Stimulated activated CD4-positive, alpha-beta T cell treated with anti-CD3 and anti-CD28 coated beads, Interleukin-1b, Interleukin-23, amount 100 ng/mL, for 1 hour (primary cell): ENCODE results near the gene LIN28A.
"Not testable (repeated sequence)": the region's sequence is repeated elsewhere in the genome, so short reads cannot be mapped to it uniquely, and the experiment has no call there.

Experiments
- DNase-seq, 2 donors: peaks; one replicate each; pipeline ENCODE4 v3.0.0-alpha.2; 2020; ENCODE audit warnings: low read depth in 2 of 2

LIN28A gene, protein sequence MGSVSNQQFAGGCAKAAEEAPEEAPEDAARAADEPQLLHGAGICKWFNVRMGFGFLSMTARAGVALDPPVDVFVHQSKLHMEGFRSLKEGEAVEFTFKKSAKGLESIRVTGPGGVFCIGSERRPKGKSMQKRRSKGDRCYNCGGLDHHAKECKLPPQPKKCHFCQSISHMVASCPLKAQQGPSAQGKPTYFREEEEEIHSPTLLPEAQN

DNA sequence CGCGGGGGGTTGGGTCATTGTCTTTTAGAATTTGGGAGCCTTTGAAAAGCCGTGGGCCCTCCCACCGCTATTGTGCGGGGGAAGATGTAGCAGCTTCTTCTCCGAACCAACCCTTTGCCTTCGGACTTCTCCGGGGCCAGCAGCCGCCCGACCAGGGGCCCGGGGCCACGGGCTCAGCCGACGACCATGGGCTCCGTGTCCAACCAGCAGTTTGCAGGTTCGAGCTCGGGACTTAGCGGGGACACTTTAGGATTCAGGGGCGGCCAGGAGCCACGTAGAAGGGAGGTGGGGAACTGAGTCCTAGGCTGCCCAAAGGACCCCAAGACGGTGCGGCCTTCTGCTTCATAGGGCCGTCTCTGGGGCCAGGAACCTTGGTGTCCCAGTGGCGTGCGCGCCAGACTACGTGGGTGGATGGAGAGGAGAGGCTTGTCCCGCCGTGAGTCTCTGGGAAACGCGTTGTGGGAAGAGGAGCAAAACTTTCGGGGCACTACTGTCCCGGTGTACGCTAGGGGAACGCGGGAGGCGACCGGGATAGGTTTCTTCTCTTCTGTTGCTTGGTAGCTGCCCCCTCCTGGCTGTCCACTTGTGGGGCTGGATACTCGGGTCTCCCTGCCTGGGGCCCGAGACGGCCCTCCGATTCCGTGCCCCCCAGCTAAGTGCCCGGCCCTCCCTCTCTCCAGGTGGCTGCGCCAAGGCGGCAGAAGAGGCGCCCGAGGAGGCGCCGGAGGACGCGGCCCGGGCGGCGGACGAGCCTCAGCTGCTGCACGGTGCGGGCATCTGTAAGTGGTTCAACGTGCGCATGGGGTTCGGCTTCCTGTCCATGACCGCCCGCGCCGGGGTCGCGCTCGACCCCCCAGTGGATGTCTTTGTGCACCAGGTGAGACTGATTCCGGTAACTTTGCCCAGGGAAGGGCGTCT, at the start of gene LIN28A:
Gene LIN28A (plus strand): TSS at position 112 of the 918 bp plus-strand sequence. CDS start 75 bp downstream, at position 187.
- DNase-seq = no peak

- no peak for DNase-seq
Measured at GRCh38 chr1:26361605-26362122, 49.0 kb upstream of the LIN28A start.

- DNase-seq = no peak
Measured at GRCh38 chr1:26362331-26362730, 48.3 kb upstream of the LIN28A start.

GRCh38 chr1:26363549-26364448, 46.8 kb upstream of the LIN28A start:
- DNase-seq = peak; percentile 73 to 74

DNA sequence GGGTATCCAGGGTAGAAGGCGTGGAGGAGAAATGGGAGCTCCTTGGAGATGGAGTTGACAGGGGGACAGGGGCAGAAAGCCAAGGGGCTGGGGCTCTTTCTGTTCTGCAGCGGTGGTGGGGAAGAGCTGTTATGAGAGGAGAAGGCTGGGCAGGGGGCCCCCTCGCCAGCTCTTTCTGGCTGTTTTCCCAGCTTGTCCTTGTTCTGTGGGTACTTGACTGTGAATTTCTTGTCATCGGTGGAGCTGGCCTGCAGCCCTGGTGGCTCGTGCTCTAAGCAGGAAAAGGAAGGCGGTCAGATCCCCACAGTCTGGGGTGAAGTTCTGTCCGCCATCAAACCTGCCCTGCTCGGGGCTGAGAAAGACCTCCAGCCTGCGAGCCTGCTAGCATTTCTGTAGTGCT, 45.7 kb upstream of the LIN28A start:
- no peak for DNase-seq

DNA sequence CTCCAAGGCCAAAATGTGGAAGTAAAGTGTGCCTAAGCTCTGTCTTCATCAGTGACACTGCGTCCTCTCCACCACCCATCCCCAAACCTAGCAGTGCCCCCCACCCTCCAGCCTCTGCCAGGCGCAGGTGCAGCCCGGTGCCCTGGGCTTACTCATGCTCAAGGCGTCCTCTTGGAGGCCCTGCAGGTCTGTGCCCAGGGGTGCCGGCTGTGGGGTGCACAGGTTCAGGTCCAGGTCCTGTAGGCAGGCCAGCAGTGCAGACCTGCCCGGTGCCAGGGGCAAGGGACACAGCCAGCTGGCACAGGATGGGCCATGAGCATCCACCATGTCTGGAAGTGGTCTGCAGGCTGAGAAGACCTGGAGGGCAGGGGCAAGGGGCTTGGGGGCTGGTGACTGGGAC, 43.2 kb upstream of the LIN28A start:
- no peak for DNase-seq

- no peak for DNase-seq
Measured at GRCh38 chr1:26368006-26368405, 42.6 kb upstream of the LIN28A start.

GRCh38 chr1:26368486-26368885, 42.1 kb upstream of the LIN28A start:
- no peak for DNase-seq

GRCh38 chr1:26370591-26371382, 39.8 kb upstream of the LIN28A start:
- no peak for DNase-seq

GRCh38 chr1:26372039-26372438, 38.6 kb upstream of the LIN28A start:
- no peak for DNase-seq

DNA sequence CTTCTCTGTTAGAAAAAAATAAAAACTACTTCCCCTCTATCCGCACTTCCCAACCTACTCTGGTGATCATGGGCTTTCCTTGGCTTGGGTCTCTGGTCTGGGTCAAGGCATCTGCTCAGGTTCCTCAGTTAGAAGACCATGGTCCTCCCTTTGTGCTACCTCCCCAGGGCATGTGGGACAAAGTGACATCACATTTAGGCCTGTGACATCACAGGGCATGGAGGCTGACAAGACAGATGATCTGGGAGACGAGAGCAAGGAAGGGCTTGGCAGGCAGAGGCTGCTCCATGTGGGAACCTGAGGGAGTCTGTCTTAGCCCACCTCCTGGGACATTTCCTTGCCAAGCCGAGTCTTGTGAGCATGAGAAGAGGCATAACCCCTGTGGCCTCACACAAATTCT, 38.0 kb upstream of the LIN28A start, which contains the start of gene ZNF683:
Gene ZNF683 (minus strand): TSS at position 140 of the 400 bp plus-strand sequence. CDS start 4,179 bp downstream, outside the sequence.
- DNase-seq = not testable (repeated sequence)

GRCh38 chr1:26373281-26373680, 37.3 kb upstream of the LIN28A start:
- no peak for DNase-seq

GRCh38 chr1:26373789-26374188, 36.8 kb upstream of the LIN28A start:
- DNase-seq = no peak

DNA sequence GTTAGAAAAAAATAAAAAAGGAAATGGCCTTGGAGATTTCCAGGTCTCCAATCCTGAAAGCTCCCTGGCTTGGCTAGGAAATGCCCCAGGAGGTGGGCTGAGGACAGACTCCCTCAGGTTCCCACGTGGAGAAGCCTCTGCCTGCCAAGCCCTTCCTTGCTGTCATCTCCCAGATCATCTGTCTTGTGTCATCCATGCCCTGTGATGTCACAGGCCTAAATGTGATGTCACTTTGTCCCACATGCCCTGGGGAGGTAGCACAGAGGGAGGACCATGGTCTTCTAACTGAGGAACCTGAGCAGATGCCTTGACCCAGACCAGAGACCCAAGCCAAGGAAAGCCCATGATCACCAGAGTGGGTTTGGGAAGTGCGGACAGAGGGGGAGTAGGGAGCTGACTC, 36.3 kb upstream of the LIN28A start:
- DNase-seq = not testable (repeated sequence)

- DNase-seq = no peak
Measured at GRCh38 chr1:26375081-26375480, 35.5 kb upstream of the LIN28A start.

- no peak for DNase-seq
Measured at GRCh38 chr1:26376050-26376449, 34.6 kb upstream of the LIN28A start.

DNA sequence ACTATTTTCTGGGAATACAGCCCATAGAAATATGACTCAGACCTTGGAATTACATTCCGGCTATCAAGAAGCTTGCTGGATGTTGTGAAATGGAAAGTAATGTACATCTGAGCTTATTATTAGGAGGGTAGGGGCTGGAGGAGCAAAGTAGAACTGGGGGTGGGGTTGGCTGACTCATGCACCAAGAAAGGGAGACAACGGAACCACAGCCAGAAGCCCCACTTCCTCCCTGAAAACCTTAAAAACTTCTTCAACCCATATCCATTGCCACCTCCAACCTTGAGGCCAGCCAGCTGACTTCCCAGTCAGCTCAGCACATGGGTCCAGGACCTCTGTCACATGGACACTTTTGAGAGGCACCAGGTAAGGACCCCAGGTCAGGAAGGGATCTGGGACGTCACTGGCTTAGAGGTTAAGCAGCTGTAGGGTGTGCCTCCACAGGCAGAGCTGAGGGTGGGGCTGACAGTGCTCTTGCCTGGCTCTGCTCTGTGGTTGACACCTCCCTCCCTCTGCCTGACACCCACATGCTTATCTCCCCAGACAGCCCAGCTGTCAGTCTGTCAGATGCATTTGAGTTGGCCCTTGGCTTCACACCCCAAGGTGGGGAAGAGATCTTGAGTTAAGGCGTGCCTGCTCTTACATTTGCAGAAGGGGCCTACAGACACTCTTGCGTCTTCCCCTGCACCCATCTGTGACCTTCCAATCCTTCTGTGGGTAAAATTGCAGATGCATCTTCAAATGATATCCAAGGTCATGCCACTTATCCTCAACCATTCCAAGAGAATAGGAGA, 32.3 kb upstream of the LIN28A start:
- peak; percentile 18 to 50 for DNase-seq

- no peak for DNase-seq
Measured at GRCh38 chr1:26378879-26379251, 31.8 kb upstream of the LIN28A start.

DNA sequence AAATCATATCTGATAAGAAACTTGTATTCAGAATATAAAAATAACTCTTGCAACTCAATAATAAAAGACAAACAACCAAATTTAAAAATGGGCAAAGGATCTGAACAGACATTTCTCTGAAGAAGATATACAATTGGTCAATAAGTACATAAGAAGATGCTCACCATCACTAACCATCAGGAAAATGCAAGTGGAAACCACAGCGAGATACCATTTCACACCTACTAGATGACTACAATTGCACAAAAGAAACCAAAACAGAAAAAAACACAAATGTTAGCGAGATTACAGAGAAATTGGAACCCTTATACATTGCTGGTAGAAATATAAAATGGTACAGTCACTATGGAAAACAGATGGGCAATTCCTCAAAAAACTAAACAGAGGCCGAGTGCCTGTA, 26.5 kb upstream of the LIN28A start:
- DNase-seq = no peak

GRCh38 chr1:26385063-26385462, 25.6 kb upstream of the LIN28A start:
- DNase-seq = not testable (repeated sequence)
